HepG2 (cell line): Measurements from ENCODE around the gene ADM5. TPM values are rescaled to one million over a fixed set of nuclear protein-coding genes. Genes with fewer than 3 reads are reported as not detected.

Experiments used
- CBFB ChIP-seq: sonication (generic); formaldehyde crosslinking; IDR thresholded peaks from 2 replicates; pipeline ENCODE4 v1.4.0; 2020; ENCODE audit warnings: missing genetic modification reagents
- CHD2 ChIP-seq: IDR thresholded peaks from 2 replicates; pipeline ENCODE4 v1.6.1; 2011; ENCODE audit warnings: low read depth, low read length, improper control_type of control experiment
- HNF1A ChIP-seq, 2 experiments: sonication (generic) in 1 of 2; formaldehyde crosslinking in 1 of 2; IDR thresholded peaks; 2 replicates each; pipeline versions ENCODE4 v1.4.0 to v1.6.1; 2016 to 2020; ENCODE audit warnings: borderline replicate concordance in 1 of 2, low read depth in 1 of 2, mild to moderate bottlenecking in 1 of 2, missing genetic modification reagents in 1 of 2
- NFYB ChIP-seq: sonication (generic); formaldehyde crosslinking; IDR thresholded peaks from 2 replicates; pipeline ENCODE4 v1.4.0; 2020; ENCODE audit warnings: missing genetic modification reagents
- NR3C1 ChIP-seq: sonication (generic); formaldehyde crosslinking; IDR thresholded peaks from 2 replicates; pipeline ENCODE4 v1.4.0; 2020; ENCODE audit warnings: missing genetic modification reagents
- PHF21A ChIP-seq: sonication (generic); formaldehyde crosslinking; IDR thresholded peaks from 2 replicates; pipeline ENCODE4 v1.5.0; 2020; ENCODE audit warnings: mild to moderate bottlenecking, missing genetic modification reagents
- THAP7 ChIP-seq: sonication (generic); formaldehyde crosslinking; IDR thresholded peaks from 2 replicates; pipeline ENCODE4 v1.8.1; 2023; ENCODE audit warnings: mild to moderate bottlenecking, missing genetic modification reagents
- ZFX ChIP-seq: sonication (generic); formaldehyde crosslinking; IDR thresholded peaks from 2 replicates; pipeline ENCODE4 v1.4.0; 2020; ENCODE audit warnings: mild to moderate bottlenecking, low read depth, missing genetic modification reagents, moderate library complexity
- ZNF235 ChIP-seq: sonication (generic); formaldehyde crosslinking; IDR thresholded peaks from 2 replicates; pipeline ENCODE4 v1.8.1; 2023; ENCODE audit warnings: mild to moderate bottlenecking, missing genetic modification reagents, borderline replicate concordance
- ZNF264 ChIP-seq: sonication (generic); formaldehyde crosslinking; IDR thresholded peaks from 2 replicates; pipeline ENCODE4 v1.4.0; 2020; ENCODE audit warnings: missing genetic modification reagents
- ZNF350 ChIP-seq: sonication (generic); formaldehyde crosslinking; IDR thresholded peaks from 2 replicates; pipeline ENCODE4 v1.4.0; 2020; ENCODE audit warnings: mild to moderate bottlenecking, low read depth, missing genetic modification reagents, borderline replicate concordance
- ZNF766 ChIP-seq: sonication (generic); formaldehyde crosslinking; IDR thresholded peaks from 2 replicates; pipeline ENCODE4 v1.5.0; 2020; ENCODE audit warnings: missing genetic modification reagents, borderline replicate concordance
- polyA plus RNA-seq, 8 experiments: library from polyadenylated mRNA; depleted of rRNA in 3 of 8; stranded (reverse) in 7 of 8; unstranded in 1 of 8; fragments of >200 nt; fragmentation: Illumina TruSeq in 4 of 8; extraction: Trizol in 4 of 8; gene quantifications; 2 replicates each; pipeline versions ENCODE4 v1.2.1 to v1.2.3, GENCODE V29; 2011 to 2016; ENCODE audit warnings: low read depth in 4 of 8, missing spikeins in 1 of 8, mixed read lengths in 1 of 8; ENCODE audit not compliant: insufficient read depth in 1 of 8
- total RNA-seq, 5 experiments: library from RNA; depleted of rRNA; stranded (reverse); fragments of >200 nt; fragmentation: Illumina TruSeq; extraction: Trizol; gene quantifications; 2 replicates each; pipeline ENCODE4 v1.2.3, GENCODE V29; 2016; ENCODE audit warnings: low read depth in 1 of 5
- TF ChIP-seq, protein P1 (sequence below): sonication (generic); formaldehyde crosslinking; IDR thresholded peaks from 2 replicates; pipeline ENCODE4; 2020; ENCODE audit warnings: missing genetic modification reagents, mild to moderate bottlenecking, borderline replicate concordance
- TF ChIP-seq, protein P2 (sequence below): IDR thresholded peaks from 2 replicates; pipeline ENCODE4 v1.6.1; 2016; ENCODE audit warnings: mild to moderate bottlenecking
- TF ChIP-seq, protein P3 (sequence below): sonication (generic); formaldehyde crosslinking; IDR thresholded peaks from 2 replicates; pipeline ENCODE4 v1.8.0; 2022; ENCODE audit warnings: mild to moderate bottlenecking, missing genetic modification reagents, moderate library complexity
- TF ChIP-seq, protein P4 (sequence below): IDR thresholded peaks from 2 replicates; pipeline ENCODE4 v1.6.1; 2016; ENCODE audit warnings: missing biosample characterization, missing genetic modification reagents, low read depth

The ADM5 gene
- total and polyA plus RNA-seq, 2 of the 13 experiments (the other 11 are each of a cell fraction or from before 2014, with no cell fraction given), result 2.7 to 4.1 TPM

- TF ChIP-seq, protein P1, sequence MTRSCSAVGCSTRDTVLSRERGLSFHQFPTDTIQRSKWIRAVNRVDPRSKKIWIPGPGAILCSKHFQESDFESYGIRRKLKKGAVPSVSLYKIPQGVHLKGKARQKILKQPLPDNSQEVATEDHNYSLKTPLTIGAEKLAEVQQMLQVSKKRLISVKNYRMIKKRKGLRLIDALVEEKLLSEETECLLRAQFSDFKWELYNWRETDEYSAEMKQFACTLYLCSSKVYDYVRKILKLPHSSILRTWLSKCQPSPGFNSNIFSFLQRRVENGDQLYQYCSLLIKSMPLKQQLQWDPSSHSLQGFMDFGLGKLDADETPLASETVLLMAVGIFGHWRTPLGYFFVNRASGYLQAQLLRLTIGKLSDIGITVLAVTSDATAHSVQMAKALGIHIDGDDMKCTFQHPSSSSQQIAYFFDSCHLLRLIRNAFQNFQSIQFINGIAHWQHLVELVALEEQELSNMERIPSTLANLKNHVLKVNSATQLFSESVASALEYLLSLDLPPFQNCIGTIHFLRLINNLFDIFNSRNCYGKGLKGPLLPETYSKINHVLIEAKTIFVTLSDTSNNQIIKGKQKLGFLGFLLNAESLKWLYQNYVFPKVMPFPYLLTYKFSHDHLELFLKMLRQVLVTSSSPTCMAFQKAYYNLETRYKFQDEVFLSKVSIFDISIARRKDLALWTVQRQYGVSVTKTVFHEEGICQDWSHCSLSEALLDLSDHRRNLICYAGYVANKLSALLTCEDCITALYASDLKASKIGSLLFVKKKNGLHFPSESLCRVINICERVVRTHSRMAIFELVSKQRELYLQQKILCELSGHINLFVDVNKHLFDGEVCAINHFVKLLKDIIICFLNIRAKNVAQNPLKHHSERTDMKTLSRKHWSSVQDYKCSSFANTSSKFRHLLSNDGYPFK (CRISPR knock-in tag), result no peak
- TF ChIP-seq PHF21A (peak; percentile 46; the same call in 1 of the 2 replicates), NFYB (CRISPR knock-in tag) (no peak), ZNF350 (CRISPR knock-in tag) (peak; percentile 76; the same call in 1 of the 2 replicates), CHD2 (no peak), ZNF264 (CRISPR knock-in tag) (peak; percentile 84), ZNF235 (CRISPR knock-in tag) (peak; percentile 71; the same call in 1 of the 2 replicates), CBFB (peak; percentile 88), THAP7 (CRISPR knock-in tag) (no peak), NR3C1 (CRISPR knock-in tag) (no peak), ZNF766 (CRISPR knock-in tag) (no peak), ZFX (CRISPR knock-in tag) (peak; percentile 71), HNF1A (IDR thresholded peaks at IDR 0.05; ENCODE audit: low read depth) (no peak), HNF1A (CRISPR knock-in tag; IDR thresholded peaks at IDR 0.05; ENCODE audit: borderline replicate concordance) (no peak; the same call in 1 of the 2 replicates)
- TF ChIP-seq, protein P2, sequence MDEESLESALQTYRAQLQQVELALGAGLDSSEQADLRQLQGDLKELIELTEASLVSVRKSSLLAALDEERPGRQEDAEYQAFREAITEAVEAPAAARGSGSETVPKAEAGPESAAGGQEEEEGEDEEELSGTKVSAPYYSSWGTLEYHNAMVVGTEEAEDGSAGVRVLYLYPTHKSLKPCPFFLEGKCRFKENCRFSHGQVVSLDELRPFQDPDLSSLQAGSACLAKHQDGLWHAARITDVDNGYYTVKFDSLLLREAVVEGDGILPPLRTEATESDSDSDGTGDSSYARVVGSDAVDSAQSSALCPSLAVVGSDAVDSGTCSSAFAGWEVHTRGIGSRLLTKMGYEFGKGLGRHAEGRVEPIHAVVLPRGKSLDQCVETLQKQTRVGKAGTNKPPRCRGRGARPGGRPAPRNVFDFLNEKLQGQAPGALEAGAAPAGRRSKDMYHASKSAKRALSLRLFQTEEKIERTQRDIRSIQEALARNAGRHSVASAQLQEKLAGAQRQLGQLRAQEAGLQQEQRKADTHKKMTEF, result peak; percentile 68
- TF ChIP-seq, protein P3, sequence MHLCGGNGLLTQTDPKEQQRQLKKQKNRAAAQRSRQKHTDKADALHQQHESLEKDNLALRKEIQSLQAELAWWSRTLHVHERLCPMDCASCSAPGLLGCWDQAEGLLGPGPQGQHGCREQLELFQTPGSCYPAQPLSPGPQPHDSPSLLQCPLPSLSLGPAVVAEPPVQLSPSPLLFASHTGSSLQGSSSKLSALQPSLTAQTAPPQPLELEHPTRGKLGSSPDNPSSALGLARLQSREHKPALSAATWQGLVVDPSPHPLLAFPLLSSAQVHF (CRISPR knock-in tag), result no peak
- TF ChIP-seq, protein P4, sequence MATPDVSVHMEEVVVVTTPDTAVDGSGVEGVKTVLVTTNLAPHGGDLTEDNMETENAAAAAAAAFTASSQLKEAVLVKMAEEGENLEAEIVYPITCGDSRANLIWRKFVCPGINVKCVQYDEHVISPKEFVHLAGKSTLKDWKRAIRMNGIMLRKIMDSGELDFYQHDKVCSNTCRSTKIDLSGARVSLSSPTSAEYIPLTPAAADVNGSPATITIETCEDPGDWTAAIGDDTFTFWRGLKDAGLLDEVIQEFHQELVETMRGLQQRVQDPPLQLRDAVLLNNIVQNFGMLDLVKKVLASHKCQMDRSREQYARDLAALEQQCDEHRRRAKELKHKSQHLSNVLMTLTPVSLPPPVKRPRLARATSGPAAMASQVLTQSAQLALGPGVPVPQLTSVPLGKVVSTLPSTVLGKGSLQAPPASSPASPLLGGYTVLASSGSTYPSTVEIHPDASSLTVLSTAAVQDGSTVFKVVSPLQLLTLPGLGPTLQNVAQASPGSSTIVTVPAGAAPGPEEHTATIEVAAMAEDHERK (CRISPR knock-in tag), result no peak
Measured at GRCh38 chr19:49672131-49672919, 17.1 kb upstream of the ADM5 start (continued).
